Measurements from ENCODE around the gene IFITM1.

DNA sequence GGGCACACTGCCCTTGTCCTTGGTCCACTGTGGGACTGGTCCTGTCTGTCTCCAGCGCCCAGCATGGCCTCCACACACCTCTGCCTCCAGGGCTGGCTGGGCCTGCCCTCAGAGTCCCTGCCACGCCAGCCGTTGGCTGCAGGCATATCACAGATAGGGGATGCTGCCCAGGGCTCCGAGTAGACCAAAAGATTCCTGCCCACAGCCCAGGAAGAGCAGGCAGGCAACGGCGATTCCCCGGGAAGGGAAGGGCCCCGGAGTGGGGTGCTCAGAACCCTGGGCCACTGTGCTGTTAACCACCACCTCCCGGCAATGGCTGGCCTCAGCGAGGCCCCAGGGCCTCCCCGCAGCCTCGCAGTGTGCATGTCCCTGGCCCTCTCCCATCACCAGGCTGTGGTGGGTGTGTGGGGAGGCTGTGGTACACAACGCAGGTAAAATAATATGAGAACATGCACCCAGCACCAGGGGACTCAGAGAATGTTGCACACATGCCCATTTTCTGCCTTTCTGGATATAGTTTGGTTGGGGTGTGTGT, 16.7 kb upstream of the IFITM1 start:
- TF ChIP-seq, protein P1, sequence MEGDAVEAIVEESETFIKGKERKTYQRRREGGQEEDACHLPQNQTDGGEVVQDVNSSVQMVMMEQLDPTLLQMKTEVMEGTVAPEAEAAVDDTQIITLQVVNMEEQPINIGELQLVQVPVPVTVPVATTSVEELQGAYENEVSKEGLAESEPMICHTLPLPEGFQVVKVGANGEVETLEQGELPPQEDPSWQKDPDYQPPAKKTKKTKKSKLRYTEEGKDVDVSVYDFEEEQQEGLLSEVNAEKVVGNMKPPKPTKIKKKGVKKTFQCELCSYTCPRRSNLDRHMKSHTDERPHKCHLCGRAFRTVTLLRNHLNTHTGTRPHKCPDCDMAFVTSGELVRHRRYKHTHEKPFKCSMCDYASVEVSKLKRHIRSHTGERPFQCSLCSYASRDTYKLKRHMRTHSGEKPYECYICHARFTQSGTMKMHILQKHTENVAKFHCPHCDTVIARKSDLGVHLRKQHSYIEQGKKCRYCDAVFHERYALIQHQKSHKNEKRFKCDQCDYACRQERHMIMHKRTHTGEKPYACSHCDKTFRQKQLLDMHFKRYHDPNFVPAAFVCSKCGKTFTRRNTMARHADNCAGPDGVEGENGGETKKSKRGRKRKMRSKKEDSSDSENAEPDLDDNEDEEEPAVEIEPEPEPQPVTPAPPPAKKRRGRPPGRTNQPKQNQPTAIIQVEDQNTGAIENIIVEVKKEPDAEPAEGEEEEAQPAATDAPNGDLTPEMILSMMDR (conservative IDR thresholded peaks at IDR 0.05 in 1 of 2, IDR thresholded peaks at IDR 0.05 in 1 of 2; ENCODE audit: low read depth in 1 of 2, low read length in 2 of 2), result no peak
- TF ChIP-seq EZH2 (IDR thresholded peaks at IDR 0.05; ENCODE audit: low read length, missing control alignments), result no peak

Data from fibroblast of lung (primary cell).